CD4-positive, alpha-beta T cell (primary cell): ENCODE data around the gene LRRTM4. TPM values are rescaled to one million over a fixed set of nuclear protein-coding genes. Genes with fewer than 3 reads are reported as not detected.

Experiments
- ATAC-seq: fragments of 200-7000 bp; cut with Tn5 transposase; one replicate; pipeline ENCODE4 v1.10.0; 2022; ENCODE audit warnings: mild to moderate bottlenecking; ENCODE audit not compliant: poor library complexity
- CTCF ChIA-PET: fragments of 350-600 bp; sonication (Branson Sonifier 250); formaldehyde crosslinking; loops from one replicate; lab custom pipeline; 2021; ENCODE audit warnings: antibody characterized with exemption, inconsistent platforms; lab: Charles Lee
- POLR2A ChIA-PET: fragments of 350-600 bp; sonication (Branson Sonifier 250); formaldehyde crosslinking; loops from one replicate; lab custom pipeline; 2021; ENCODE audit warnings: antibody characterized with exemption, inconsistent platforms; lab: Charles Lee
- DNase-seq, 14 experiments: peaks; one replicate each; pipeline ENCODE4 v3.0.0-alpha.2; 2013 to 2020; ENCODE audit warnings: mixed read lengths in 2 of 14
- H3K27ac ChIP-seq, 2 donors: one replicate each; pipeline versions ENCODE4 v1.5.1 to v1.7.0; 2013; ENCODE audit warnings: low read length in 2 of 2, low read depth in 1 of 2, mild to moderate bottlenecking in 1 of 2
- H3K27me3 ChIP-seq, 2 experiments: 1 replicate in 1 of 2; 2 replicates in 1 of 2; pipeline versions ENCODE4 v1.6.1 to v1.7.0; 2013; ENCODE audit warnings: low read length in 2 of 2, control low read depth in 1 of 2, mild to moderate bottlenecking in 1 of 2, moderate library complexity in 1 of 2; ENCODE audit not compliant: insufficient read depth in 2 of 2, control insufficient read depth in 1 of 2
- H3K36me3 ChIP-seq: one replicate; pipeline ENCODE4 v1.6.1; 2013; ENCODE audit warnings: low read length, control low read depth; ENCODE audit not compliant: insufficient read depth
- H3K4me1 ChIP-seq: one replicate; pipeline ENCODE4 v1.6.1; 2013; ENCODE audit warnings: low read length, control low read depth; ENCODE audit not compliant: insufficient read depth
- H3K4me3 ChIP-seq: one replicate; pipeline ENCODE4 v1.5.1; 2013; ENCODE audit warnings: mild to moderate bottlenecking, low read length, moderate library complexity
- H3K9me3 ChIP-seq, 2 experiments: 1 replicate in 1 of 2; 2 replicates in 1 of 2; pipeline versions ENCODE4 v1.6.1 to v1.7.0; 2013; ENCODE audit warnings: low read length in 2 of 2, mild to moderate bottlenecking in 2 of 2, control low read depth in 1 of 2, moderate library complexity in 1 of 2; ENCODE audit not compliant: control insufficient read depth in 1 of 2, insufficient read depth in 1 of 2
- H3K27ac Mint-ChIP-seq: one replicate; pipeline ENCODE4 v1.8.0; 2020; ENCODE audit warnings: mixed read lengths
- H3K27me3 Mint-ChIP-seq: one replicate; pipeline ENCODE4 v1.8.0; 2021; ENCODE audit warnings: mixed read lengths
- H3K36me3 Mint-ChIP-seq: one replicate; pipeline ENCODE4 v1.8.0; 2021; ENCODE audit warnings: low read depth, mixed read lengths
- H3K4me1 Mint-ChIP-seq: one replicate; pipeline ENCODE4 v1.8.0; 2021; ENCODE audit warnings: low read depth, mixed read lengths
- H3K4me3 Mint-ChIP-seq: one replicate; pipeline ENCODE4 v1.8.0; 2020; ENCODE audit warnings: mild to moderate bottlenecking, mixed read lengths
- H3K9me3 Mint-ChIP-seq: one replicate; pipeline ENCODE4 v1.8.0; 2020; ENCODE audit warnings: mixed read lengths
- CTCF ChIP-seq: fragments of 200-600 bp; IDR thresholded peaks from one replicate; pipeline ENCODE4 v1.8.0; 2022; ENCODE audit warnings: antibody characterized with exemption, mild to moderate bottlenecking
- intact Hi-C, 2 experiments: fragments of 100-400 bp; cut with DNase I in 1 of 2; cut with micrococcal nuclease in 1 of 2; formaldehyde crosslinking; loops; one replicate each; pipeline versions ENCODE4 v1.15.1 to v1.9.0; 2023 to 2025; cut with DNase I, micrococcal nuclease
- total RNA-seq, 174 experiments: library from RNA in 2 of 174; stranded (reverse) in 2 of 174; gene quantifications; one replicate each; pipeline ENCODE4 v1.2.3 and lab custom pipeline; 2021 to 2026

LRRTM4 gene
- total RNA-seq, 2 experiments from 2014 or later, result not detected

DNA sequence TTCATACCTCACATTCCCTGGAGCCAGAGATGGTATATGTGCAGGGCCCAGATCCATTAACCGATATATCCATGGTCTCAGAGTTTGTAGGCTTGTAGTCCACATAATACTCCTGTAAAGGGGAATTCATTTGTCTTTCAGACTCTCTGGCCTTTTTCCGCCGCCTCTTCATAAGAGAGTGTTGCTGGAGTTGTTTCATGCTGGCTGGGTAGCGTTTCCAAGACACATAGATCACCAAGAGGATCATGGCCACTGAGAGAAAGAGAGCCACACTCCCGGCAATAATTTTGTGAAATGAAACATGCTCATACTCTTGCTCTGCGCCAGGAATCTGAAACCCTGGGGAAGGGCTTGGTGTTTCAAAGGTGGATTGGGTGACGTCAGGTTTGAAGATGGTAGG, 3.9 kb downstream of the LRRTM4 start:
- ChIA-PET POLR2A (no interaction called here), CTCF (no interaction called here)
- Histone ChIP-seq H3K4me3 (no peak overlapping the region), H3K27ac (no peak overlapping the region), H3K27me3 (no peaks in the 10 kb centered on the region), H3K9me3 (no peaks in the 10 kb centered on the region), H3K36me3 (no peaks in the 10 kb centered on the region), H3K4me1 (no peaks in the 10 kb centered on the region)
- no peak for TF ChIP-seq CTCF
- H3K4me1 Mint-ChIP-seq, result no peaks in the 10 kb centered on the region
- H3K36me3 Mint-ChIP-seq, result no peaks in the 10 kb centered on the region
- H3K27me3 Mint-ChIP-seq, result no peaks in the 10 kb centered on the region
- intact Hi-C loops, result no loop called here
- DNase-seq (no peak), ATAC-seq (no peak)
- no peak overlapping the region for H3K27ac Mint-ChIP-seq
- H3K4me3 Mint-ChIP-seq, result no peak overlapping the region
- peaks cover 2% of the 10 kb centered on the region for H3K9me3 Mint-ChIP-seq

DNA sequence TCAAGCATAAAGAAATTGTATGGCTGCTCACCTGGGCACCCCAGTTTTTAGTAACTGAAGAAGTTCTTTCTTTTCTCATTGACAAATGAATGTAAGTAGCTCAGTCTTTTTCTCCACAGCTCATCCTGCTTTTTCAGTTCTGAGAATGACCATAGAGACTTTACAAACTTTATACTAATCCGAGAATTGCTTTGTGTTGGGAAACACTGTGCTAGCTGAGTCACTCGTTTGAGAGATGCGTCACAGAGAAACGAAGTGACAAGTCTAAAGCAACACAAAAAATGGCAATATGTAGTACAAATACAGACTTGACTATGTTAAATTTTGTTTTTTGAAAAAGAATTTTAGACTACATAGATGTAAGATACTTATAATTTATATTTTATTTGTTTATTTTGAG, 9.0 kb downstream of the LRRTM4 start:
- no peak for DNase-seq
- Mint-ChIP-seq H3K27me3 (no peaks in the 10 kb centered on the region), H3K36me3 (no peaks in the 10 kb centered on the region), H3K4me1 (no peaks in the 10 kb centered on the region), H3K4me3 (no peak overlapping the region), H3K27ac (no peak overlapping the region), H3K9me3 (peaks cover 1% of the 10 kb centered on the region)
- Histone ChIP-seq H3K4me3 (no peak overlapping the region), H3K27me3 (no peaks in the 10 kb centered on the region), H3K9me3 (no peaks in the 10 kb centered on the region), H3K4me1 (no peaks in the 10 kb centered on the region), H3K36me3 (no peaks in the 10 kb centered on the region), H3K27ac (no peak overlapping the region)
- intact Hi-C loops, result loop anchor here in 1 of 2 experiments (5.0 kb wide), 1 partner anchor 44 kb away; no protein-coding TSS in a partner anchor
- ChIA-PET CTCF (no interaction called here), POLR2A (no interaction called here)
- no peak for ATAC-seq
- TF ChIP-seq CTCF, result no peak

DNA sequence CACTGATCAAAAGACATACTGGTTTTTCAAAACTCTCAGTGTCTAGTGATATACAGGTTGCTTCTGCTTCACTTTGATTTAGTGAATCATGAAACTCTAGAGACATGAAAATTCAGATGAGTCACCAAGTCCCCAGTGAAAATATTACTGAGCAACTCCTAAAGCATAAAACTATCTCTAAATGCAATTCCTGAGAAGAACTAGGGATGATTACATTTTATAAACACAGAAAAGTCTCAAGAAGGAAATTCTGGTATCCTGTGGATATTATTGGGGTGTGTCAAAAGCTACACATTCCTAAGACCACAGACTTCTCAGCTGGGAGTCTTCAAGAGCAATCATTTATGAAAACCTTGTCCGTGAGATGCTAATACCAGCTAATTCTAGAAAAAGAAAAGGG, 9.7 kb downstream of the LRRTM4 start:
- no peaks in the 10 kb centered on the region for H3K27me3 ChIP-seq
- CTCF ChIA-PET, result no interaction called here
- Mint-ChIP-seq H3K27ac (no peak overlapping the region), H3K9me3 (peaks cover 1% of the 10 kb centered on the region), H3K4me1 (no peaks in the 10 kb centered on the region), H3K27me3 (no peaks in the 10 kb centered on the region), H3K4me3 (no peak overlapping the region), H3K36me3 (no peaks in the 10 kb centered on the region)
- ATAC-seq, result no peak
- H3K9me3 ChIP-seq, result no peaks in the 10 kb centered on the region
- no peaks in the 10 kb centered on the region for H3K36me3 ChIP-seq
- TF ChIP-seq CTCF, result no peak
- no peak overlapping the region for H3K4me3 ChIP-seq
- DNase-seq, result no peak
- no peaks in the 10 kb centered on the region for H3K4me1 ChIP-seq
- no peak overlapping the region for H3K27ac ChIP-seq
- intact Hi-C loops, result loop anchor here in 1 of 2 experiments (5.0 kb wide), 1 partner anchor 45 kb away; no protein-coding TSS in a partner anchor
- POLR2A ChIA-PET, result no interaction called here
